GM12873 (cell line): ENCODE data around the gene TMED4.

ENCODE experiments used
- CTCF ChIP-seq: IDR thresholded peaks from 2 replicates; pipeline ENCODE4 v1.5.1; 2012; ENCODE audit warnings: low read depth, mild to moderate bottlenecking, moderate library complexity, low read length, control low read depth; ENCODE audit not compliant: insufficient read depth; ENCODE audit errors: missing control alignments

Gene TMED4

GRCh38 chr7:44540592-44541027 lies 41.4 kb downstream of the TMED4 start:
- no peak for TF ChIP-seq CTCF

GRCh38 chr7:44539669-44540506 lies 42.1 kb downstream of the TMED4 start:
- TF ChIP-seq CTCF, result no peak

- no peak for TF ChIP-seq CTCF
These were observed 43.0 kb downstream of the TMED4 start for GRCh38 chr7:44538798-44539668.

- TF ChIP-seq CTCF, result no peak
These were observed 43.8 kb downstream of the TMED4 start for GRCh38 chr7:44538093-44538797.

DNA sequence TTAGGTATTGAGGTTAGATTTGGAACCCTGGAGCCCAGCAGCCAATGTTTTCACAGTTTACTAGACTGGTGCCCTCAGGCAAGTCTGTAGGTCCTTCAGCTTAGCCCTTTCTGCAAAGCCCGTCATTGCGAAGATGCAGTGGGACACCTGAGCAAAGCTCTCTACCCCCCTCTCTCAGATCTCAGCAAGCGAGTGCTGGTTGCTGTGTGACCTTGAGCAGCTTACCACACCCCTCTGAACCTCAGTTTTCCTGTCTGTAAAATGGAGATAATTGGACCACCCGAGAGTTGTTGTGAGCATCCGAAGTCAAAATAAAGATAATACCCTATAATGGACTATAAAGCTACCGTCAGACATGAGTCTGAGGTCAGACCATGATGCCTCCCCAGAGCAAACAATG lies 44.6 kb downstream of the TMED4 start:
- no peak for TF ChIP-seq CTCF

GRCh38 chr7:44536090-44536489 lies 45.9 kb downstream of the TMED4 start:
- TF ChIP-seq CTCF, result no peak
